Retinal pigment epithelial cell (primary cell): Measurements from ENCODE around the gene PRIMPOL.

Experiments
- DNase-seq: peaks from one replicate; pipeline ENCODE4 v3.0.0-alpha.2; 2010; ENCODE audit warnings: low read depth
- H3K4me3 ChIP-seq: 2 replicates; pipeline ENCODE4 v1.5.1; 2011; ENCODE audit warnings: mild to moderate bottlenecking, low read length, control low read depth, moderate library complexity
- TF ChIP-seq, protein P1 (sequence below): conservative IDR thresholded peaks from 2 replicates; pipeline ENCODE4 v1.5.1; 2011; ENCODE audit warnings: low read depth, low read length, control low read depth, inconsistent platforms

The PRIMPOL gene

DNA sequence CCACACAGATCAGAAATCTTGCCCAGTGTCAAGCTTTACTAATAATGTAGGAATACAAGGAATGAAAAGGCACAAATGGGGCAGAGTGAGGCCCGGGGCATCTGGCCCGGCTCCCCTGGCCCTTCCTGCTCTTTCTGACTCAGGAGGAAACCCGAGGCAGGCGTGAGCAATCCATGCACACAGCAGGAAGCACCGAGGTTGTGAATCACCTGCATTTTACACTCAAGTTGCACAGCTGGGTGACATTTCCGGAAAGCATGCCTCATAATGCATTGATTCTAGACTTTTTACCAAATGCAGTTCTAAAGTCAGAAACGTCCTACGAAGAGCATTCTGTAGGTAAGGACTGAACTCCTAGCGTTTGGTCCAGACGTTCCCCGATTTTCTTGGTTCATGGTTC, 38.9 kb downstream of the PRIMPOL start:
- TF ChIP-seq, protein P1, sequence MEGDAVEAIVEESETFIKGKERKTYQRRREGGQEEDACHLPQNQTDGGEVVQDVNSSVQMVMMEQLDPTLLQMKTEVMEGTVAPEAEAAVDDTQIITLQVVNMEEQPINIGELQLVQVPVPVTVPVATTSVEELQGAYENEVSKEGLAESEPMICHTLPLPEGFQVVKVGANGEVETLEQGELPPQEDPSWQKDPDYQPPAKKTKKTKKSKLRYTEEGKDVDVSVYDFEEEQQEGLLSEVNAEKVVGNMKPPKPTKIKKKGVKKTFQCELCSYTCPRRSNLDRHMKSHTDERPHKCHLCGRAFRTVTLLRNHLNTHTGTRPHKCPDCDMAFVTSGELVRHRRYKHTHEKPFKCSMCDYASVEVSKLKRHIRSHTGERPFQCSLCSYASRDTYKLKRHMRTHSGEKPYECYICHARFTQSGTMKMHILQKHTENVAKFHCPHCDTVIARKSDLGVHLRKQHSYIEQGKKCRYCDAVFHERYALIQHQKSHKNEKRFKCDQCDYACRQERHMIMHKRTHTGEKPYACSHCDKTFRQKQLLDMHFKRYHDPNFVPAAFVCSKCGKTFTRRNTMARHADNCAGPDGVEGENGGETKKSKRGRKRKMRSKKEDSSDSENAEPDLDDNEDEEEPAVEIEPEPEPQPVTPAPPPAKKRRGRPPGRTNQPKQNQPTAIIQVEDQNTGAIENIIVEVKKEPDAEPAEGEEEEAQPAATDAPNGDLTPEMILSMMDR = no peak
- peak; percentile 27 for DNase-seq
- H3K4me3 ChIP-seq = no peak overlapping the region

DNA sequence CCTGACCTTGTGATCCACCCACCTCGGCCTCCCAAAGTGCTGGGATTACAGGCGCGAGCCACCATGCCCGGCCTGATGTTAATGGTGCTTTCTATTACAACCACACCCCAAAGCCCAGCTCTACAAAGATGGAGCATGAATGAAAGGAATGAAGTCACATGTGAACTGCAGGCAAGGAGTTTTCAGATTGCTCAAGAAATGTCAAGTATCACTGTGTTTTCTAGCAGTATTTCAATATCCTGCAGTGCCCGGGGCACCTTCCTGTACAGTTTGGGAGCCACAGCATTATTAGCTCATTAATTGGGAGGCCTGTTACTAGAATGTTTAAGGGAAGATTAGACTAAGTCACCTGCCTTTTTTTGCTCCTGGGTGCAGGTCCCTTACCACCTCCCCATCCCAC, 40.1 kb downstream of the PRIMPOL start:
- TF ChIP-seq, protein P1 = no peak
- H3K4me3 ChIP-seq = no peak overlapping the region
- no peak for DNase-seq

DNA sequence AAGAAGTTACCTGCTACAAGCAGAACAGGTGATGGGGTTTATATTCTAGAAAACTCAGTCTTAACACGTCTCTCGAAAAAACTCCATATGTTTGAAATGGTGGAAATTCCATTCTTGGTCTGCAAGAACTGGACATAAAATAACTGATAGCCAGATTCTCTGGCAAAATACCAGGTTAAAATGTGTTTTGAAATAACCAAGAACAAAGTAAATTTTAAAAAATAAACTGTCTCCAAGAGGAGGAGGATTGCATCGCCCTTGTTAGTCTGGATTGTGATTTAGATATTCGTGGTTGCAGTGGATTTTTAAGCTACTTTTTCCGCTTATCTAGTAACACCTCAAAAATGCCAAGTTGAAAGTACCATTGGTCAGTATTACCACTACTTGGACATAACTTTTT, 43.5 kb downstream of the PRIMPOL start:
- DNase-seq = no peak
- H3K4me3 ChIP-seq = no peak overlapping the region
- TF ChIP-seq, protein P1 = no peak

DNA sequence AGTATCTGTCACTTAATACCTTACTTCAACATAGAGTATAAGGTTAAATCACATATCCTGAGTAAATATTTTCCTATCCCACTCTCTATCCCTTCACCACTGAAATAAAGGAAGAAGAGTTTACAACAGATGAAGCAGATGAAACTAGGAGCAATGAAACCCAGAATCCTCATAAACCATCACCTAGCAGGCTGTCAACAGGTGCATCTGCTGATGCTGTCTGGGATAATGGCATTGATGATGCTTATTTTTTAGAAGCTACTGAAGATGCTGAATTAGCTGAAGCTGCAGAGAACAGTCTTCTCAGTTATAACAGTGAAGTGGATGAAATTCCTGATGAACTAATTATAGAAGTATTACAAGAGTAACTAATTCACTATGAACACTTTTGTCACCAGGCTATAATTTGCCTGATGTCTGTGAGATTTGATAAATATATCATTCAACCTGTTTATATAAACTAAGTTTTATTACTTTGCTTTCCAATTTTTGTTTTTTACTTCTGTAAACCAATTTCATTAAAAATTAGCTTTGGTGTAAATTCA, 44.9 kb downstream of the PRIMPOL start:
- no peak for DNase-seq
- no peak overlapping the region for H3K4me3 ChIP-seq
- TF ChIP-seq, protein P1 = no peak

DNA sequence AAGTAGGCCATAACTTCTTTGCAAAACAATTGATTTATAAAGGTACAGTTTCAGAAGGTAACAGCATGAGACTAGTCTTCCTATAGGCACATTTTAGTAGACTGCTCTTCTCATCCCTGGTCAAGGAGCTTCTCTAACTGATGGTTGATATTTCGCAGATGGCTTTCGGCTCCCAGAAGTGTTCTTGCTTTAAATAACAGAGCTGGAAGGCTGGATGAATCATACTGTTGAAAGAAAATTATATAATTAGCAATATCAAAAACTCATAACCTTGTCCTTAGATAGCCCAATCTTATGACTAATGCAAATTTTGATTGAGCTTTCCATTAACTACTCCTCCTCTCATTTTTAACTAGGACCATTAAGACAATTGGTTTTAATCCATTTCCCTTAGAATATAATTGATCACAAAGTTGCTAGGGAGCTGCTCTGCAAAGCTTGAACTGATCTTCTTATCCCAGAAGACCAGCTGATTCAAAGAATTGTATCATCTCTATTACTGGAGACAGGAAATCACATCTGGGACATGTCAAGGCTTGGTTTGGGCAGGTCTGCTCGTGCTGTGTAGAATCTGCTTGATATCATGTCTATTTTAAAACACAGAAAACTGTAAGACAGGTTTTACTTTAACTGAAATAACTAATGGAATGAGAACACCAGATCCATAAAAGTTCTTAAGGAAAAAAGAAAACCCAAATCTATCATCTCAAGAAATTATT, 45.8 kb downstream of the PRIMPOL start:
- TF ChIP-seq, protein P1 = no peak
- DNase-seq = no peak
- no peak overlapping the region for H3K4me3 ChIP-seq

DNA sequence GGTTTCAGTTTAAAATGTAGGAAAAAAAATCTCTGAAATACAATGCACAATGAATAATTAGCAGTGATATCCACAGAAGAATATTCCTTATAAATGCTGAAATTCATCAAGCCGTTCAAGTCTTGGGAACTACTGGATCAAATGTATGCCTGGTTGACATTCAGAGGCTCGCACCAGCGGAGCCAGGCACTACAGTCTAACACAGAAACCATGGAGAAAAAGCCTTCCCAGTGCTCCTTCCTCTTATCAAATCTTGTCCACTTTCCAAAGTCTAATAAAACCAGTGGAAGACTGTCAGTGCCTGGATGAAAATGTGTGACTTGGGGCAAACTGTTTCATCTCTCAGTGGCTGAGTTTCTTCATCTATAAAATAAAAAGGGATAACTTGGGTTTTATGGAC, 48.4 kb downstream of the PRIMPOL start:
- DNase-seq = no peak
- TF ChIP-seq, protein P1 = no peak
- H3K4me3 ChIP-seq = no peak overlapping the region

DNA sequence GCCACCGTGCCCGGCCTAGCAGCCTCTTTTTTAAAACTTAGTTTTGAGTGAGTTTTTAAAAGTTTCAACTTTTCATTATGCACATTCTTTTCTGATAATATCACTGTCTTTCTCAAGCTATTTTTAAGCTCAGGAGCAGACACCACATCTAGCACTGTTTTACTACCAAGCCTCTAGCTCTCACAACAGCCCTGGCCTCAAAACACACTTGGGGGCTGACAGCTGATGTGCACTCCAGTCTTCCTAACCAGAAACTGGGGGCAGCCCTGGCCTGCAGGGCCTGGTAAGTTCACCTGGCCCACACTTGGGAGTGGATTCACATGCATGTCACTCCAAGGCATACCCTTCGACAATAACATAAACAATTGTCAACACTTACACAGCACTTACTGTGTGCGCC, 50.4 kb downstream of the PRIMPOL start:
- TF ChIP-seq, protein P1 = no peak
- H3K4me3 ChIP-seq = no peak overlapping the region
- no peak for DNase-seq
